ENCODE measurements around the gene CATSPERD. TPM values are rescaled to one million over a fixed set of nuclear protein-coding genes. Genes with fewer than 3 reads are reported as not detected.

Gene CATSPERD
- total RNA-seq, 1 experiment from 2014 or later, result not detected

DNA sequence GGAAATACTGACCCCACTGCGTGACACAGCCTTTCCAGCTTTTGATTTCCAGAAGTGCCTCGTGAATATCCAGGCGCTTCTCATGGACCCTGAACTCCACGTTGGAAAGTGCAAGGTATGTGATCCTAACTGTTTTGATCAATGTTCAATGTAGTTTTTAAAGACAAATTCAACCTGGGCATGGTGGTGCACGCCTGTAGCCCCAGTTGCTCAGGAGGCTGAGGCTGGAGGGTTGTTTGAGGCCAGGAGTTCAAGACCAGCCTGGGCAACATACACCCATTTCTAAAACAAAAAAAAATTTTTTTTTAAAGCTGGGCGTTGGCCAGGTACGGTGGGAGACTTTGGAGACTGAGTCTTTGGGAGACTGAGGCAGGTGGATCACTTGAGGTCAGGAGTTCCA is 31.3 kb downstream of the CATSPERD start:
- no peak overlapping the region for H3T11ph ChIP-seq (ENCODE audit: low read length)
- H3K14ac ChIP-seq (ENCODE audit: insufficient read depth, low read length), result no peak overlapping the region
- H3K79me1 ChIP-seq (ENCODE audit: insufficient read depth, low read depth, low read length, poor library complexity, severe bottlenecking), result no peaks in the 10 kb centered on the region
- Mint-ChIP-seq H3K4me1 (no peaks in the 10 kb centered on the region; a peak in 1 of 4 replicates), H3K9me3 (no peaks in the 10 kb centered on the region), H3K36me3 (ENCODE audit: insufficient read depth in 1 of 3, low read depth in 3 of 3) (no peaks in the 10 kb centered on the region), H3K27me3 (ENCODE audit: low read depth) (peaks cover 17% of the 10 kb centered on the region), H3K4me3 (no peak overlapping the region), H3K27ac (no peak overlapping the region)
- no peak overlapping the region for H3K56ac ChIP-seq (ENCODE audit: insufficient read length, low read depth, low read length)
- no peak overlapping the region for H2BK15ac ChIP-seq (ENCODE audit: low read depth, low read length)
- no peaks in the 10 kb centered on the region for H3K23me2 ChIP-seq (ENCODE audit: insufficient read length, low read depth, low read length, poor library complexity, severe bottlenecking)
- no peak overlapping the region for H2BK5ac ChIP-seq (ENCODE audit: insufficient read length, low read length)
- H3K18ac ChIP-seq (ENCODE audit: insufficient read length, low read depth, low read length), result no peak overlapping the region
- no peak overlapping the region for H3K4ac ChIP-seq (ENCODE audit: low read depth, low read length)
- TF ChIP-seq, protein P1, sequence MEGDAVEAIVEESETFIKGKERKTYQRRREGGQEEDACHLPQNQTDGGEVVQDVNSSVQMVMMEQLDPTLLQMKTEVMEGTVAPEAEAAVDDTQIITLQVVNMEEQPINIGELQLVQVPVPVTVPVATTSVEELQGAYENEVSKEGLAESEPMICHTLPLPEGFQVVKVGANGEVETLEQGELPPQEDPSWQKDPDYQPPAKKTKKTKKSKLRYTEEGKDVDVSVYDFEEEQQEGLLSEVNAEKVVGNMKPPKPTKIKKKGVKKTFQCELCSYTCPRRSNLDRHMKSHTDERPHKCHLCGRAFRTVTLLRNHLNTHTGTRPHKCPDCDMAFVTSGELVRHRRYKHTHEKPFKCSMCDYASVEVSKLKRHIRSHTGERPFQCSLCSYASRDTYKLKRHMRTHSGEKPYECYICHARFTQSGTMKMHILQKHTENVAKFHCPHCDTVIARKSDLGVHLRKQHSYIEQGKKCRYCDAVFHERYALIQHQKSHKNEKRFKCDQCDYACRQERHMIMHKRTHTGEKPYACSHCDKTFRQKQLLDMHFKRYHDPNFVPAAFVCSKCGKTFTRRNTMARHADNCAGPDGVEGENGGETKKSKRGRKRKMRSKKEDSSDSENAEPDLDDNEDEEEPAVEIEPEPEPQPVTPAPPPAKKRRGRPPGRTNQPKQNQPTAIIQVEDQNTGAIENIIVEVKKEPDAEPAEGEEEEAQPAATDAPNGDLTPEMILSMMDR (conservative IDR thresholded peaks at IDR 0.05), result no peak
- H3K9ac ChIP-seq (ENCODE audit: extremely low read depth, insufficient read length, low read length), result no peak overlapping the region
- H3K79me2 ChIP-seq (ENCODE audit: insufficient read depth, low read length), result no peaks in the 10 kb centered on the region
- H4K20me1 ChIP-seq (ENCODE audit: control insufficient read depth, insufficient read depth, insufficient read length), result no peaks in the 10 kb centered on the region
- H3K27ac ChIP-seq (ENCODE audit: insufficient read length, low read depth, low read length), result no peak overlapping the region
- no peak overlapping the region for H4K5ac ChIP-seq (ENCODE audit: insufficient read length, low read depth, low read length)
- H3K23ac ChIP-seq (ENCODE audit: insufficient read length, low read depth, low read length), result no peak overlapping the region
- H3K4me1 ChIP-seq (ENCODE audit: insufficient read depth, low read length), result no peaks in the 10 kb centered on the region
- no peak overlapping the region for H2BK20ac ChIP-seq (ENCODE audit: low read depth, low read length, poor library complexity, severe bottlenecking)
- no CpG with 5 or more reads among the region's 7 CpGs for WGBS (ENCODE audit: extremely low coverage, insufficient read length, low lambda C conversion rate)
- no peak overlapping the region for H4K91ac ChIP-seq (ENCODE audit: insufficient read length, low read depth, low read length)
- H2AFZ ChIP-seq (ENCODE audit: low read length), result no peak overlapping the region
- no peak for DNase-seq
- no peak overlapping the region for H2BK120ac ChIP-seq (ENCODE audit: low read depth, low read length, poor library complexity, severe bottlenecking)
- no peak overlapping the region for H4K8ac ChIP-seq (replicated peaks; ENCODE audit: insufficient read length, low read depth, low read length)
- H3K9me3 ChIP-seq (ENCODE audit: control insufficient read depth, low read depth, low read length), result no peaks in the 10 kb centered on the region
- H2AK5ac ChIP-seq (ENCODE audit: insufficient read length, low read length), result no peak overlapping the region
- no peak overlapping the region for H2BK12ac ChIP-seq (ENCODE audit: insufficient read length, low read depth, low read length)
- H3K27me3 ChIP-seq (ENCODE audit: insufficient read depth, low read length), result no peaks in the 10 kb centered on the region
- H3K4me2 ChIP-seq (ENCODE audit: insufficient read depth, insufficient read length, low read length), result no peak overlapping the region

Measured in H9 (cell line).